GM23338 (cell line): ENCODE data around the gene POLE4. TPM values are rescaled to one million over a fixed set of nuclear protein-coding genes. Genes with fewer than 3 reads are reported as not detected.

Source experiments
- ATAC-seq: fragments of 200-7000 bp; cut with Tn5 transposase; 3 replicates; pipeline ENCODE4 v1.9.1; 2020
- DNase-seq: peaks from one replicate; pipeline ENCODE4 v3.0.0-alpha.2; 2015; ENCODE audit warnings: low spot score
- H2AFZ ChIP-seq: fragments of 200-600 bp; sonication (generic); 2 replicates; pipeline ENCODE4 v1.8.0; 2016; ENCODE audit warnings: antibody characterized with exemption, mild to moderate bottlenecking, moderate library complexity
- H3F3A ChIP-seq: fragments of 200-600 bp; sonication (generic); replicated peaks from 2 replicates; pipeline ENCODE4 v1.8.0; 2017; ENCODE audit warnings: antibody characterized with exemption, mixed run types, low read depth
- H3K27ac ChIP-seq: fragments of 200-600 bp; sonication (generic); 2 replicates; pipeline ENCODE4 v1.6.1; 2016; ENCODE audit warnings: low read depth
- H3K27me3 ChIP-seq: fragments of 200-600 bp; sonication (generic); 2 replicates; pipeline ENCODE4 v1.8.0; 2016; ENCODE audit warnings: mild to moderate bottlenecking, mixed run types, moderate library complexity; ENCODE audit not compliant: insufficient read depth
- H3K36me3 ChIP-seq: fragments of 200-600 bp; sonication (generic); 2 replicates; pipeline ENCODE4 v1.8.0; 2016; ENCODE audit warnings: mild to moderate bottlenecking; ENCODE audit not compliant: insufficient read depth
- H3K4me1 ChIP-seq: fragments of 200-600 bp; sonication (generic); 2 replicates; pipeline ENCODE4 v1.8.0; 2016; ENCODE audit warnings: mild to moderate bottlenecking, moderate library complexity; ENCODE audit not compliant: insufficient read depth
- H3K4me2 ChIP-seq: fragments of 200-600 bp; sonication (generic); 2 replicates; pipeline ENCODE4 v1.7.1; 2017; ENCODE audit warnings: mixed run types
- H3K4me3 ChIP-seq: fragments of 200-600 bp; sonication (generic); 2 replicates; pipeline ENCODE4 v1.6.1; 2016; ENCODE audit warnings: mixed run types
- H3K79me2 ChIP-seq: fragments of 200-600 bp; sonication (generic); replicated peaks from 2 replicates; pipeline ENCODE4 v1.8.0; 2017; ENCODE audit warnings: mild to moderate bottlenecking; ENCODE audit not compliant: insufficient read depth
- H3K9me2 ChIP-seq: fragments of 200-600 bp; sonication (generic); 2 replicates; pipeline ENCODE4 v1.8.0; 2017; ENCODE audit not compliant: insufficient read depth
- H4K20me1 ChIP-seq: fragments of 200-600 bp; sonication (generic); replicated peaks from 2 replicates; pipeline ENCODE4 v1.8.0; 2017; ENCODE audit warnings: mild to moderate bottlenecking; ENCODE audit not compliant: insufficient read depth
- H3K27ac Mint-ChIP-seq: 2 replicates; pipeline ENCODE4 v1.8.0; 2020; ENCODE audit warnings: inconsistent platforms, mild to moderate bottlenecking, moderate library complexity, mixed read lengths
- H3K27me3 Mint-ChIP-seq: 3 replicates; pipeline ENCODE4 v1.8.0; 2022; ENCODE audit warnings: low read depth, mild to moderate bottlenecking, moderate library complexity, mixed read lengths, inconsistent platforms; ENCODE audit not compliant: insufficient read depth, poor library complexity
- H3K36me3 Mint-ChIP-seq: 3 replicates; pipeline ENCODE4 v1.8.0; 2021; ENCODE audit warnings: low read depth, mild to moderate bottlenecking, inconsistent platforms, moderate library complexity, mixed read lengths
- H3K4me1 Mint-ChIP-seq: 3 replicates; pipeline ENCODE4 v1.8.0; 2020; ENCODE audit warnings: mild to moderate bottlenecking, inconsistent platforms, mixed read lengths
- H3K4me3 Mint-ChIP-seq: 3 replicates; pipeline ENCODE4 v1.8.0; 2021; ENCODE audit warnings: moderate library complexity, mild to moderate bottlenecking, inconsistent platforms, mixed read lengths
- H3K9me3 Mint-ChIP-seq: 3 replicates; pipeline ENCODE4 v1.8.0; 2020; ENCODE audit warnings: moderate library complexity, mild to moderate bottlenecking, inconsistent platforms, mixed read lengths
- CREB1 ChIP-seq: fragments of 250-450 bp; sonication (Bioruptor Pico); IDR thresholded peaks from 2 replicates; pipeline ENCODE4 v1.5.0; 2020; ENCODE audit warnings: low read depth, mild to moderate bottlenecking, moderate library complexity
- CTCF ChIP-seq, 2 experiments: fragments of 200-600 bp in 1 of 2; sonication (generic) in 1 of 2; conservative IDR thresholded peaks; 2 replicates each; pipeline versions ENCODE4 v1.5.1 to v1.6.1; 2016 to 2017; ENCODE audit warnings: antibody characterized with exemption in 2 of 2, low read depth in 2 of 2, mild to moderate bottlenecking in 2 of 2, moderate library complexity in 1 of 2
- ETS1 ChIP-seq: IDR thresholded peaks from 2 replicates; pipeline ENCODE4 v1.6.1; 2016; ENCODE audit warnings: antibody characterized with exemption
- EZH2 ChIP-seq: fragments of 200-600 bp; sonication (generic); IDR thresholded peaks from one replicate; pipeline ENCODE4 v1.8.0; 2017; ENCODE audit warnings: antibody characterized with exemption, mild to moderate bottlenecking, low read depth; ENCODE audit not compliant: unreplicated experiment
- EZH2phosphoT487 ChIP-seq: fragments of 200-600 bp; sonication (generic); IDR thresholded peaks from one replicate; pipeline ENCODE4 v1.8.1; 2018; ENCODE audit warnings: antibody characterized with exemption; ENCODE audit not compliant: unreplicated experiment
- JUNB ChIP-seq: IDR thresholded peaks from one replicate; pipeline ENCODE4 v1.6.1; 2016; ENCODE audit warnings: antibody characterized with exemption; ENCODE audit not compliant: unreplicated experiment
- NANOG ChIP-seq: IDR thresholded peaks from 2 replicates; pipeline ENCODE4 v1.6.1; 2016; ENCODE audit warnings: antibody characterized with exemption, borderline replicate concordance
- POLR2AphosphoS5 ChIP-seq: IDR thresholded peaks from 2 replicates; pipeline ENCODE4 v1.6.1; 2016; ENCODE audit warnings: antibody characterized with exemption, low read depth
- REST ChIP-seq: IDR thresholded peaks from one replicate; pipeline ENCODE4 v1.6.1; 2018; ENCODE audit warnings: antibody characterized with exemption; ENCODE audit not compliant: unreplicated experiment
- STAT1 ChIP-seq: IDR thresholded peaks from one replicate; pipeline ENCODE4 v1.6.1; 2016; ENCODE audit warnings: antibody characterized with exemption; ENCODE audit not compliant: unreplicated experiment
- ZNF114 ChIP-seq: fragments of 250-450 bp; sonication (Bioruptor Pico); IDR thresholded peaks from 2 replicates; pipeline ENCODE4 v1.5.0; 2020; ENCODE audit warnings: mild to moderate bottlenecking, moderate library complexity
- ZNF331 ChIP-seq: fragments of 250-450 bp; sonication (Bioruptor Pico); IDR thresholded peaks from 2 replicates; pipeline ENCODE4 v1.5.0; 2020; ENCODE audit warnings: low read depth, mild to moderate bottlenecking, moderate library complexity
- ZNF462 ChIP-seq: fragments of 250-450 bp; sonication (Bioruptor Pico); IDR thresholded peaks from 2 replicates; pipeline ENCODE4 v1.5.0; 2020; ENCODE audit warnings: mild to moderate bottlenecking, moderate library complexity
- polyA plus RNA-seq: library from polyadenylated mRNA; unstranded; fragments of >200 nt; fragmentation: Nextera tagmentation; extraction: Ambion mirVana; gene quantifications from 2 replicates; pipeline ENCODE4 v1.2.1, GENCODE V29; 2016
- total RNA-seq: library from RNA; depleted of rRNA; stranded (reverse); fragments of >200 nt; shearing (Covaris generic); gene quantifications from 2 replicates; pipeline ENCODE4 v1.2.3, GENCODE V29; 2014

POLE4 gene
- total and polyA plus RNA-seq, 2 experiments from 2014 or later: 24.4 to 105 TPM

- H3K27me3 Mint-ChIP-seq: no peaks in the 10 kb centered on the region
These were observed 12.6 kb upstream of the POLE4 start for GRCh38 chr2:74945788-74946331.

More at GRCh38 chr2:74945788-74946331, 12.6 kb upstream of the POLE4 start:
- Histone ChIP-seq H3K79me2 (peaks cover 13% of the 10 kb centered on the region), H3K4me1 (no peaks in the 10 kb centered on the region), H3F3A (no peaks in the 10 kb centered on the region), H3K4me3 (no peak overlapping the region), H3K27me3 (no peaks in the 10 kb centered on the region), H2AFZ (no peak overlapping the region), H3K36me3 (no peaks in the 10 kb centered on the region), H3K27ac (no peak overlapping the region), H3K4me2 (no peak overlapping the region), H3K9me2 (peaks cover 10% of the 10 kb centered on the region; the same call in 1 of the 2 replicates), H4K20me1 (no peaks in the 10 kb centered on the region)
- Mint-ChIP-seq H3K4me1 (peaks cover 7% of the 10 kb centered on the region), H3K9me3 (peaks cover 12% of the 10 kb centered on the region), H3K27ac (no peak overlapping the region), H3K4me3 (no peak overlapping the region), H3K36me3 (peaks cover 23% of the 10 kb centered on the region)
- ATAC-seq (no peak), DNase-seq (no peak)
- no peak for TF ChIP-seq POLR2AphosphoS5
- TF ChIP-seq CTCF (conservative IDR thresholded peaks at IDR 0.05; ENCODE audit: low read depth in 2 of 2): no peak
- TF ChIP-seq JUNB: no peak
- TF ChIP-seq EZH2: no peak
- no peak for TF ChIP-seq EZH2phosphoT487
- TF ChIP-seq ZNF462 (CRISPR knock-in tag): no peak
- TF ChIP-seq CREB1 (CRISPR knock-in tag): no peak
- no peak for TF ChIP-seq REST
- no peak for TF ChIP-seq STAT1
- no peak for TF ChIP-seq NANOG
- TF ChIP-seq ZNF331 (CRISPR knock-in tag): no peak
- no peak for TF ChIP-seq ZNF114 (CRISPR knock-in tag)
- no peak for TF ChIP-seq ETS1
